Activated T-cell treated with anti-CD3 and anti-CD28 coated beads for 24 hours (primary cell): ENCODE data around the gene FOXC2.

ENCODE experiments used
- DNase-seq: peaks from one replicate; pipeline ENCODE4 v3.0.0-alpha.2; 2020; ENCODE audit warnings: low read depth

FOXC2 gene

DNA sequence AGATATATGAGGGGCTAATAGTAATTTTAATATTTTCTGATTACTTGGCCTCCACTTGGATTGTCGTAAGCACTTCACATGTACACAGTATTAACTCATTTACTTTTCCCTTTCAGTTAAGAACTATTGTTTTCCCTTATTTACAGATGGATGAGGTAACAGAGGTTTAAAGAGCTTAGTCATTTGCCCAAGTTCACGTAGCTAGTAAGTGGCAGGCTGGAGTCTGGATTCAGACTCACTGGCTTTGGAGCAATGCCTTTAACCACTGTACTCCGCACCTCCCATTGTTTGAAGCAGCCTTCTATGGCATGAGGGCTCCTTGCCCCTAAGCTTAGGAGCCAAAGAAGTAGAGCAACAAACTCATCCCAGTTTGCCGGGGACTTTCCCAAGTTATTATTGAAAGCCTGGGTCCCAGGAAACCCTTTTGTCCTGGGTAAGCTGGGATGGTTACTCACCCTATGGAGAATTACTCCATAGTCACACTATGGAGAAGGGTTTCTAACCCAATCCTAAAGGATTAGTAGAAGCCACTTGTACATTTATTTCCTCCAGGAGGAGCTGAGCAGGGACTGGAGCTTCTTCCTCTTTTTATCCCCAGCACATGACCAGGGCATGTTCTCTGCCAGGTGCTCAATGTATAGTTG, 24.0 kb downstream of the FOXC2 start:
- no peak for DNase-seq

DNA sequence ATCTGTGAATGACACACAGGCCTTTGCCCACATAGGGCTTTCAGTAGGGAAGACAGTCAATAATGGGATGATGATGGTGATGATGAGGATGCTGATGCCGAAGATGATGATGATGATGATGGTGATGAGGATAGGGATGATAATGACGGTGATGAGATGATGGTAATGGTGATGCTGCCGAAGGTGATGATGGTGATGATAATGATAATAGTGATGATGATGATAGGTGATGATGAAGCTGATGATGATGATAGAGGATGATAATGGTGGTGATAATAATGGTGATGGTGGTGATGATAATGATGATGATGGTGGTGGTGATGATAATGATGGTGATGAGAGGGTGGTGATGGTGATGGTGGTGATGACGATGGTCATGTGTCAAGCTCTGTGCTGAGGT, 24.6 kb downstream of the FOXC2 start:
- no peak for DNase-seq

DNA sequence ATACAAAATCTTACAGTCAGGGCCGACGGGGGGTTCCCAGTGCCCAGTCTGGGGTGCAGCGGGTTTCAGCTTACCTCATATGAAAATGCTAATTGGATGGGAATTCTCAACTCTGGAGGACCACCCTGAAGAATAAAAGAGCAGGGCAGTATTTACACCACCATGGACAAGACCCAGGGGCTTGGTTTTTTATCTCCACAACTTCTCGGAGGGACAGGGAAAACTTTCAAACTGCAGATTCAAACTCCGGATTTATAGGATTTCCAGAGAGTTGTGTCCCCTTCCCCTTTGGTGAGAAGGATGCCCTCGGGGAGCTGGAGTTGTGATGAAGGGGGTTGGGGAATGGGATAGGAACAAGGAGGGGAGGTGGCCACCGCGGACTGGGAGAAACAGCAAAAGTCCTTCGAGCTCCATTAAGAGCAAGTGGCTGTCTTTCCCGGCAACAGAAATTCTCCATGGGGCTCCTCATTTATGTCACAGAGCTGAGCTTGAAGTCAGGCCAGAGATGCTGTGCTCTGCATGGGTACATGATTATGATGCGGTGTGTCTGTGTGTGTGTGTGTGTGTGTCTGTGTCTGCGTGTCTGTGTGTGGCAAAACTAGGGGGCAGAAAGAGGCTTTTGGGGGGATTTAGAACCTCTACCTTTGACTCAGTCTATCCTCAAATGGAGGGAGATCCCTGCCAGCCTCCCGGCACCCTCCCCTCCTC, 27.4 kb downstream of the FOXC2 start:
- DNase-seq = no peak

DNA sequence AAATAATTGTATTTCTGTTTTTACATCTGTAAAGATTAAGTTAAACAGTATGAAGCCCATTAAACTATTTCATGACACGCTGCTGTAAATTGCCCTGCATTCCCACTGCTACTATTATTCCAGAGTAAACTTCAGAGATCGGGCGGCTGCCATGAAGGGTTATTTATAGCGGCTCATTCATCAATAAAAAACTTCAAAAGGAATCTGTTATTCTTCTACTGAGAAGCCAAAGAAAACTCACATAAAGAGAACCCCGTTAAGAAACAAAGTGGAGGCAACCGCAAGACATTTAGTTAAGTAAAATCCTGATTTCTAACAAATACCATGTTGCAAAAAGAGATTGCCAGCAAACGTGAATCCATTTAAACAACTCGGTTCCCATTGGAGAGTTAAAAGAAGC, 28.1 kb downstream of the FOXC2 start:
- no peak for DNase-seq

DNA sequence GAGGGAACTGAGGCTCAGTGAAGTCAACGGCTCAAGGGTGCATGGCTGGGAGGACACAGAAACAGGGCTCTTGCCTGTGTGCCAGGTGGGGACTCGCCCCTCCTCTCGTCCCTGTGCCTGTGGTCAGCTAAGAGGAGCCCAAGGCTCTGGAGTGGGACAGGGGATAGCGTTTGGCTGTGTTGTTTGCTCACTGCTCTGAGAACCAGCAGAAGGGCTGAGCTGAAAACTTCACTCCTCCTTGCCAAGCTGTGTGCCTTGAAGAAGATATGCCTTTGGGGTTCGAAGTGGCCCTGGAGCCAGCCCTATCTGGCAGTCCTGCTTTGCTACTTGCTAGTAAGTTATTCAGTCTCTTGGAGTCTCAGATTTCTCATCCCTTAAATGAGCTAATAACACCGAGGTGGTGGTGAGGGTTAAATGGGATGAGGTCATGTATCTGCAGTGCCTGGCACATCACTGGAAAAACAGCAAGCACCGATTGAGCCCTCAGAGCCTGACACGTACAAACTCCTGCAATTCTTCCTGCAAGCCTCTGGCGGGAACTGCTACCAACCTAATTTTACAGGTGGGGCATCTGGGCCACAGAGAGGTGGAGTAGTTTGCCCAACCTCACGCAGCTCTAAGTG, 29.5 kb downstream of the FOXC2 start:
- DNase-seq = no peak

DNA sequence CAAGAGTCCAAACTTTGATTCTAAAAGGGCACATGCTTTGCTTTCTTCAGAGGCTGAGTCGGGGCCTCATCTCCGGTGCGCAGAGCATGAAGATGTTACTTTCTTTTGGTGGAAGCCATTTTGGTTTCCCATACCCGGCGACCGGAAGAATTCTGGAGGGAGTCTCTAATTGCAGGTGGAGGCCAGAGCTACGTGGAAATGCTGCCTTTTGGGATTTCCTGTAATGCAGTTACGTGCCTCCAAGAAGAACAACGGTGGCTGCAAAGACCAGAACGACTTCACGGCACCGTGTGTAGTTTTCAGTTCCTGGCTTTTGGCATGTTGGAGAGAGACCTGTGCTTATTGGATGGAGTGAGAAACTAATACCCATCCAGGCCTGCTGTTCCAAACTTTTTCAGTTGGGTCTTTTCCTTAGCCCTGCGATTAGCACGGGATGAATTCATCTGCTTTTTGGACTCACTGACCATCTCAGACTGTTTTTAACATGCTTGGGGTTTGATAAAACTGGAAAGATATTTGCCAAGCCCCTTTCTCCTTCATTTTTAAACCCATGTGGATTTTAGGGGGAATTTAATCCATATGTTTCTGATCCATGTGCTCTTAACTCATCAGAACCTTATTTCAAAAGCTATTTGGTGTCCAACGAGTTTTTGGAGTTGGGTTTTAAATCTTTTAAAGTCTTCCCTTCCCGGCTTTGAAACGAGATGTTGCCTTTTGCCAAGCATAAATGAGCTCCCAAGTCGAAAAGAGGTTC, 30.7 kb downstream of the FOXC2 start:
- DNase-seq = no peak

DNA sequence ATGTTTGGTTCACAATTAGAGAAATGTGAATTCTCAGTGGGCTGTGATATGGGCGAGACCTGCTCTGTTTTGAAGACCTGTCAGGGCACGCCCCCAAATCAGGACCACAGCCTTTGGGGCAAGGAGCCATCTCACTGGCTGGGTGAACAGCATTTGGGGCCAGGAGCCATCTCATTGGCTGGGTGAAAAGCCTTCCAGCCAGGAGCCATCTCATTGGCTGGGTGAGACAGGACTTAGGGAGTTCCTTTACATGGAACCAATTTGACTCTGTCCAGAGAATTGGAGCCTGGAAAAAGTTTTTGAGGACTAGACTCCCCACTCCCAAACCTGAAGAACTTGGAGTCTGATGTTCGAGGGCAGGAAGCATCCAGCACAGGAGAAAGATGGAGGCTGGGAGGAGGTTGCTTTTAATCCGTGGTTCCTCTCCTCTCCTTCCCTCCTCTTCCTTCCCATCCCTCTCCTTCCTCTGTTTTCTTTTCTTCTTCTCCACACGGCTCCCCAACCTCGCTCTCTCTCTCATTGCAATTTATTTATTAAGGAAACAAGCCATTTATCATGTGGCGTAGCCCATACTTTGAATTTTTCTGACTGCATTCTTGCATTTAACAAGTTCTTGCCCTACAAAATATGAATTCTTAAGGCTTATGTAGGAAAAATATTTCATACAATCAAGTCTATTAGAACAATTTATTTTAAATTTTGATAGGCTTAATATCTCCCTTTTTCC, 31.4 kb downstream of the FOXC2 start:
- DNase-seq = no peak

DNA sequence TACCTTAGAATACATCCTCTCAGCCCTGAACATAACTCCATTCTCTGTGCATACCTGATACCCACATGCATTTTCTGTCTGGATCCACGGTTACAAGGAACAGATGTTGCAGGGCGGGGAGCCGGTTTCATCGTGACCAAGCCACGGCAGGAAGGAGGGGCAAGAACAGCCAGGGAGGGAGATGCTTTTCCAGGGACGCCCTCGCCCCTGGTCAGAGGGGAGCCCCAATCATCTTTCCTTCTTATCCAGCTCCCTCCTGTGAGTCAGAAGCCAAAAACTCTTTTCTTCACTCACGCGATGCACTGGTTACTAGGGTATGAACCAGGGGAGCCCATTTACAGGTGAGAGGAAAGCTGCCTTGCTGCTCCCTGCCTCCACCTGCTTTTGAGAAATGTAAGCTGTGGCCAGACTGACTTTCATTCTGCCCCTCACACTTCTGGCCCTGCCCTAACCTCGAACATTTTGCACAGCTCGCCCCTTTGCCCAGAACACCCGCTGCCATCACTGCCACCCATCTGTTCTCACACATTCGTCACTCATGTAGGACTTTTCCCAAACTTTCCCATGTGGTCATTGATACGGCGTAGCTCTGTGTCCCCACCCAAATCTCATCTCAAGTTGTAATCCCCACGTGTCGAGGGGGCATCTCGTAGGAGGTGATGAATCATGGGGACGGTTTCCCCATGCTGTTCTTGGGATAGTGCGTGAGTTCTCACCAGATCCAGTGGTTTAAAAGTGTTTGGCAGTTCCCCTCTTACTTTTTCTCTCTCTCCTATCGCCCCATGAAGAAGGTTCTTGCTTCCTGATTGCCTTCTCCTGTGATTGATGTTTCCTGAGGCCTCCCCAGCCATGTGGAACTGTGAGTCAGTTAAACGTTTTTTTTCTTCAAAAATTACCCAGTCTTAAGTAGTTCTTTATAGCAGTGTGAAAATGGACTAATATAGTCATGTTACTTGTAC, 32.3 kb downstream of the FOXC2 start:
- no peak for DNase-seq

DNA sequence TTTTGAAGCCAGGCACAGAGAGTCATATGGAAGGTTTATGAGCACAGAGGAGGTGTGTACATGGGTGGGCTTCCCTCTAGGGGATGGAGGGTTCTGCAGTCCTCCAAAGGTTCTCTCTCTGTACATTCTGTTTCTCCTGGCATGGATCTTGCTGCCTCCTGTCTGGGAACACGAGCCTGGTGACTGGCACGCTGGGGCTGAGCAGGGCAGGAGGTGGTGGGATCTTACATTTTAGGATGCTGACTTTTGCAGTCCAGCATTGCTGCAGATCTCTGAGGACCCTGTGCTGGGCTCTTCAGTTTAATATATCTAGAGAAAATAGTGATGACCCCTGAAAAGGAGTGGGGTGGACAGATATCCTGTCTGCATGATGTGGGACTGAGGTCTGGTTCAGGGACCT, 34.7 kb downstream of the FOXC2 start:
- DNase-seq = no peak

DNA sequence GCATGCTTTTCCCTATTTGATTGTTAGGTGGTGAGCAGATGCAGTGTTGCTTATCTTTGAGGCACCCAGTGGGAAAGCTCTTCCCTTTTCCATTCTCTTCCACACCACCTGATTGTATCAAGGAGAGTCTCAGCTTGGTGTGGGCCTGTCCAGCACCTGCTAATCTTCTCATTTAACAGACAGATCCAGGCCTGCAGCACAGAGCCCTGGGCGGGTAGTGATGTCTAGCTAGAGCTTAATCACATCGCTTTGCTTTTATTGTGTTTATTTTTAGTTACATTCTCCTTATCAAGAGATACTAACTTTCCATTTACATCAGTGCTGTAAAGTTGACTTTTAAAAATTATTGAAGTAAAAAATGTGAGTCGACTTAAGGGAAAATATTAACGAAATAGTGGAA, 35.9 kb downstream of the FOXC2 start:
- no peak for DNase-seq

DNA sequence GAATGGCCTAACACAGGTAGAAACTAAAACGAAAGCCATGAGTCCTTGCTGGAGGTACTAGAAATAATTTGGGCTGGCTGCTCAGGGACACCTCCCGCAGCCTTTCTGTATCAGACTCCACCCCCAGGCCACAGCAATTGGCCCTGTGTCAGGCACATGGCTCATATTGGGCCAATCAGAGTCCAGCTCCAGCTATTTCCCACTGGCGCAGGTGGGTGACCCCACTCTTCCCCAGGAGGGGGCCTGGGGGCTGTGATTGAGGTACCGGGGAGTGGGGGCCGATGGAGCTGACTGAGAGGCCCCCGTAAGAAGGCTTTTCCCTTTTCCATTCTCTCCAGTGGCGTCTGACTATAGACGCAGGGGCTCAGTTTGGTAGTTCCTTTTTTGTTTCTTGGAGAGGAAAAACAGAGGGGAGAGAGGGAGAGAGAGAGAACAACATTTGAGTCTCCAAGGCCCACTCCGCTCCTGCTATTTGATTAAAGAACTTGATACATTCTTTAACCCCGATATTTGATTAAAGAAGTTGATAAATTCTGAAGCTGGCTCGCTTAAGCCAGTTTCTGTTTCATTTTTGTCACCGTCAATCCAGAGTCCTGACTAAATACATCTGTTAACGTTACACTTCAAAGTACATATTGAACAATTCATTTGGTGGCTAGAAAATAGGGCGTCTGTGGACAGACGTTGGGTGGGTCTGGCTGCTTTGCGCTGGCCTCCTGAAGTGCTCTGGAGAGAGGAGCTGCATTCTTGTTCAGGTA, 38.0 kb downstream of the FOXC2 start:
- DNase-seq = peak; percentile 16

DNA sequence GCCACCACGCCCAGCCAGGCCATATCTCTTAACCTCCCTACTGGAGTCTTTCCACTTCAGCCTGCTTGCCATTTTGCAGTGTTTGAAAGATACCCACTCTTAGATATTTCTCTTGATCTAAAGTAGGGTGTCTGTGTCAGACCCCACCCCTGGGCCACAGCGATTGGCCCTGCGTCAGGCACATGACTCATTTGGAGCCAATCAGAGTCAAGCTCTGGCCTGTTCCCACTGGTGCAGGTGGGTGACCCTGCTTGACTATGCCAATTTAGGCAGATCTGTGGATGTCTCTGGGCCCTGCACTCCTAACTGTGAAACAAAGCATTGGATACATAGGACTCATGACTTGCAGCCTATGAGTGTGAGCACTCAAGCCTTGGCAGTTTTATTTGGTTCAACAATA, 39.3 kb downstream of the FOXC2 start:
- no peak for DNase-seq

DNA sequence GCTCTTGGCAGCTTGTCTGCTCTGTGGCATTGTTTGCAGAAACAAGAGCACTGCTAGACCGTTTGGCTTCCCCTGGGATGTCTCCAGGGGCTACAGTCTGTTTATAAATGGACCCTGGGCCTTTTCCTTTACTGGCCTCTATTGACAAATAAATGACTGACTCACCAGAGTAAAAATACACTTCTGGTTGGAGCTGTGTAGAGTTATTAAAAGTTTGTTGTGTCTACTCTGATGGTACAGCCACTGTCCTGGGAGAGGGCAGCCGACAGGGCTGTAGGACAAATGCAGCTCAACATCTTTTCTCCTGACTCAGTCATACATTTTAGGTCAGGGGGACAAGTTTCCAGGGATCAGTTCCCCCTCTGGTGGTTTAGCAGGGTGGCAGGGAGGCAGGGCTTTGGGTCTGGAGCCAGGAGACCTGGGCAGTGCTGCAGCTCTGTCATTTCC, 41.7 kb downstream of the FOXC2 start:
- DNase-seq = no peak

DNA sequence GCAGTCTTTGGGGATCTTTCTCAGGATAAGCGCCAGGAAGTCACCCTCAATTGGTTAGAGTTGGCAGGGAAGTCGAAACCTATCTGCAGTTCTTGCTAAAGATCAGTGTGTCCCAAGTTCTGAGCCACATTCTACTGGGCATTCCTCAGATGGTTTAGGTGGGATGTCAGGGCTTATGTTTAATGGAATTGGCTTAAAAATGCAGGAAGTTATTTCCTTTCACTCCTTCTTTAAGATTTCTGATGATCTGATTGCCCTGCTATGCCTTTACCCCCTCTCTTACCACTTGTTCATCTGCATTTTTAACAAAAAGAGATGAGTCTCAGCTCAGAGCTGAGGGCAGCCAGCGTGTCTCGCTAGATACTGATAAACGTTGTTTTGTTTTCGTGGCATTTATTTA, 42.5 kb downstream of the FOXC2 start:
- DNase-seq = no peak

DNA sequence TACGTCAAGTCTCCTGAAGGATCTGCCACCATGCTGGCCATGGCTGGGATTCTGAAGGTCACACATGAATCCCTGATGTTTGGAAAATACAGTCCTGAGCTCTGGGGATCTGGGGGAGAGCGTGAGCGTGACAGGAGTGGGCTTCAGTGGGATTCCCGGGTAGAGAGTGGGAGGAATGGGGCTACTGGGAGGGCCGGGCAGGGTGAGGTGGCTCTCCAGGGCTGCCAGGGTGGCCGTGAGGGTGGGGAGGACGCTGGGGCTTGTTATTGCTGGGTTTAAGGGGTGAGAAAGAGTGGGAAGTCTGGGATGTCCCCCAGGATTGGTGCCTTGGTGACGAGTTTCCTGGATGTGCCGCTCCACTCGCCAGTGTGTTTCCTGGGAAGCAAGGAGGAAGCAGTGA, 43.0 kb downstream of the FOXC2 start:
- DNase-seq = no peak

DNA sequence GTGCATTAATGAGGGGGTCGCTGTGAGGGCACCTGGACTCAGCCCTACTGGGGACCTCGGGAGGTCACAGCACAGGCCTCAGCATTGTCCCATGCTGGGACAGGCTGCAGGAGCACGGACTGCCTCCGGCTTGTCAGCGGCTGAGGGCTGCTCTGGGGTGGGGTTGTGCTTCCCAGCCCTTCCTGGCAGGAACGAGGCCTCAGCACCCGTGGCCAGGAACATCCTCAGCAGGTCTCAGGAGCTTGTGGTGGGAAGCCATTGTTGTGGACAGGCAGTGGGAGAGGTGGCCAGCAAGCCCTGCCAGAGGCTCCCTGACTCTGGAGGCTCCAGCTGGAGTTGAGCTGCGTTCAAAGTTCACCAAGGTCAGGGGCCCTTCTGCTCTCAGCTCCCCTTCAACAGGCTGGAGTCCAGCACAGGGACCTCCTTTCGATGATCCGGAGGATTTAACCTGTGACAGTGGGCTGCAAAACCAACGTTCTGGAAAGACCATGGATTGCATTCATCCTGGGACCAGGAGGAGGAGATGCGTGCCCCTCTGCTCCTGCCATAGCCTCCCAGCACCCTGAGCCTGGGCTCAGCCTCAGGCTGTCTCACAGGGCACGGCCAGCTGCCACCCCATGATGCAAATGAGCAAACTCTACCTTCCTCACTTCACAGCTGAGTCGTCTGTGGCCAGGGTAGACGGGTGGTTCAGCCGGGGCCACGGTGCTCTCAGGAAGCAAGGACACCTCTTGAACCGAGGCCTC, 44.3 kb downstream of the FOXC2 start:
- no peak for DNase-seq

DNA sequence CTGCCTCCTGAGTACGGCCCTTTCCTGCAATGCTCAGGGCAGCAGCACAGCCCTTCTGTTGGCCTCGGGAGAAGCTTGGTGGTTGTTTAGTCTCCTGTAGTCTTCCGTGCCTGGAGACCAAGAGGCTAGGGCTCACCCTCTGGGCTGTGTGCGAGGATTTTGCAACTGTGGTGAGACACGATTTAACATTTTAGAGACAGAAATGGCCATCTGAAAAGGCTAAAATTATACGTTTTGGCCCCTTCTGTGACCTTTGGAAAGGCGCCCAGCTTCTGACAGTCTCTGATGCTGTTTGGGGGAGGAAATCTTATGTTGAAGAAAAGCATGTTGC, 44.9 kb downstream of the FOXC2 start:
- no peak for DNase-seq

DNA sequence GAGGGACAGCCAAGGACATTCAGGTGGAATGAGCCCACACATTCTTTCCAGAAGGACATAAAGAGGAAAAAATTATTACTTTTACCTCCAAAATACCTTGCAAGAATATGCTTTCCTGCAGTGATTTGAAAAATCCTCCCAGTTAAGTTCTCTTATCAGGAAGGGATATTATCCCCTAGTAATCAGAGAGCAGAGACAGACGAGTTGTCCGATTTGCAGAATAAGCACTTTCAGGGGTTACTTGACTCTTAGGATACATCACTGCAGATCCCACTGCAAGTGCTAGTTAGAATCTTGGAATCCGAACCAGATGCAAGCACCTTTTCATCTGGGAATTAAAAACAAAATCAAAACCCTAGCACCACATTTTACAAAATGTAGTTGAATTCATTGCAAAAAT, 45.3 kb downstream of the FOXC2 start:
- DNase-seq = no peak

DNA sequence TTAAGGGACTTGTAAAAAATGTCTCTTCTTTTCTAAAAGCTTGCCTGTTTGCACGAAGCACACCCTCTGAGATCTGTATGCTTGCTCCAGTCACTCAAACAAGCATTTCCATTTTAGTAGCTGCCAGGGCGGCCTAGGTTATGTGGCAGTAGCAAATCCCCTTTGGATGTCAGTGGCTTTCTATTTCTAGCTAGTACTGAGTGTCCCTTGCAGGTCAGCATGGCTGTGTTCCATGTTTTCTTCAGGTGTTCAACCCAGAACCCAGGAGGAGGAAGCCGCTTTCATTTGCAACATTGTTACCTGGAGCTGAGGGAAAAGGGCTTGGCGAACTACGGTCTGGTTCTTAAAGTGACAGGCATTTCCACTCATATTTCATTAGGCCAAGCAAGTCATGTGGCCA, 48.1 kb downstream of the FOXC2 start:
- DNase-seq = no peak

DNA sequence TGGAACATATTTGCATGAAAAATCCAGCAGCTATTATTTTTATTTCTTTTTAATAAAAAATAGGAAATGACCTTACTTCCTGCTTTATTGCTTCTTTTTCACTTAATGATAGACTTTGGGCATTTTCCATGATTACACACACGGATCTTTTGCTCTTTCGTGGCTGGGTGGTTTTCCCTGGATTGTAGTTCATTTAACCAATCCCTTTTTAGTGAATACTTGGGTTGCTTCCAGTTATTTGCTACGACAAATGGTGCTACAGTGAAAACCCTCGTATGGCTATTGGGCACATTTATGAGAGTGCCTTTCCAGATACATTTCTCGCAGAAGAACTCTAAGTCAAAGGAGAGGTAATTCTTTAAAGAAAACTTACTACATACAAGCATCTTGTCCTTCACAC, 50.3 kb downstream of the FOXC2 start:
- no peak for DNase-seq
